Progenitor cell of endocrine pancreas (in vitro differentiated cells): ENCODE measurements around the gene FLVCR1. TPM values are rescaled to one million over a fixed set of nuclear protein-coding genes. Genes with fewer than 3 reads are reported as not detected.

Experiments used
- DNase-seq: peaks from one replicate; pipeline ENCODE4 v3.0.0; 2021; ENCODE audit warnings: low spot score; ENCODE audit not compliant: unreplicated experiment
- H3K27ac Mint-ChIP-seq: 2 replicates; pipeline ENCODE4 v1.8.0; 2021; ENCODE audit warnings: mild to moderate bottlenecking, moderate library complexity, mixed read lengths
- H3K27me3 Mint-ChIP-seq: 2 replicates; pipeline ENCODE4 v1.8.0; 2021; ENCODE audit warnings: mixed read lengths
- H3K36me3 Mint-ChIP-seq: 2 replicates; pipeline ENCODE4 v1.8.0; 2022; ENCODE audit warnings: mixed read lengths; ENCODE audit not compliant: insufficient read depth
- H3K4me1 Mint-ChIP-seq: 2 replicates; pipeline ENCODE4 v1.8.0; 2021; ENCODE audit warnings: low read depth, mixed read lengths
- H3K4me3 Mint-ChIP-seq: 2 replicates; pipeline ENCODE4 v1.8.0; 2021; ENCODE audit warnings: low read depth, mild to moderate bottlenecking, moderate library complexity, mixed read lengths
- H3K9me3 Mint-ChIP-seq: 2 replicates; pipeline ENCODE4 v1.8.0; 2021; ENCODE audit warnings: low read depth, mixed read lengths
- total RNA-seq: library from RNA; stranded (reverse); gene quantifications from 2 replicates; pipeline ENCODE4 v1.2.1, GENCODE V29; 2021
- TF ChIP-seq, protein P1 (sequence below): fragments of 200-600 bp; sonication (generic); IDR thresholded peaks from one replicate; pipeline ENCODE4 v1.5.0; 2021; ENCODE audit warnings: antibody characterized with exemption, mild to moderate bottlenecking; ENCODE audit not compliant: unreplicated experiment

FLVCR1 gene
- total RNA-seq, 1 donor from 2014 or later = 31.4 TPM

GRCh38 chr1:212879947-212880690, 22.0 kb downstream of the FLVCR1 start:
- Mint-ChIP-seq H3K4me1 (peaks cover 2% of the 10 kb centered on the region), H3K9me3 (no peaks in the 10 kb centered on the region), H3K36me3 (peaks cover 23% of the 10 kb centered on the region), H3K27me3 (no peaks in the 10 kb centered on the region), H3K27ac (no peak overlapping the region), H3K4me3 (no peak overlapping the region)
- TF ChIP-seq, protein P1, sequence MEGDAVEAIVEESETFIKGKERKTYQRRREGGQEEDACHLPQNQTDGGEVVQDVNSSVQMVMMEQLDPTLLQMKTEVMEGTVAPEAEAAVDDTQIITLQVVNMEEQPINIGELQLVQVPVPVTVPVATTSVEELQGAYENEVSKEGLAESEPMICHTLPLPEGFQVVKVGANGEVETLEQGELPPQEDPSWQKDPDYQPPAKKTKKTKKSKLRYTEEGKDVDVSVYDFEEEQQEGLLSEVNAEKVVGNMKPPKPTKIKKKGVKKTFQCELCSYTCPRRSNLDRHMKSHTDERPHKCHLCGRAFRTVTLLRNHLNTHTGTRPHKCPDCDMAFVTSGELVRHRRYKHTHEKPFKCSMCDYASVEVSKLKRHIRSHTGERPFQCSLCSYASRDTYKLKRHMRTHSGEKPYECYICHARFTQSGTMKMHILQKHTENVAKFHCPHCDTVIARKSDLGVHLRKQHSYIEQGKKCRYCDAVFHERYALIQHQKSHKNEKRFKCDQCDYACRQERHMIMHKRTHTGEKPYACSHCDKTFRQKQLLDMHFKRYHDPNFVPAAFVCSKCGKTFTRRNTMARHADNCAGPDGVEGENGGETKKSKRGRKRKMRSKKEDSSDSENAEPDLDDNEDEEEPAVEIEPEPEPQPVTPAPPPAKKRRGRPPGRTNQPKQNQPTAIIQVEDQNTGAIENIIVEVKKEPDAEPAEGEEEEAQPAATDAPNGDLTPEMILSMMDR = no peak
- no peak for DNase-seq

DNA sequence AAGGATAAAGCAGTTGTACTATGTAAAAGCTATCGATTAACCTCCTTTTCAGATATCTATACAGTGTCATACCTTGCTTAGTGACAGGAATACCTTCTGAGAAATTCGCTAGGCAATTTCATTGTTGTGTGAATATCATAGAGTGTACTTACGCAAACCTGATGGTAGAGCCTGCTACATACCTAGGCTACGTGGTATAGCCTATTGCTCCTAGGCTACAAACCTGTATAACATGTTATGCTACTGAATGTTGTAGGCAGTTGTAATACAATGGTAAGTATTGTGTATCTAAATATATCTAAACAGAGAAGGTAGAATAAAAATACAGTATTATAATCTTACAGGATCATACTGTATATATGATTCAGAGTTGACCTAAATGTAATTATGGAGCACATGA, 26.5 kb downstream of the FLVCR1 start:
- no peaks in the 10 kb centered on the region for H3K9me3 Mint-ChIP-seq

DNA sequence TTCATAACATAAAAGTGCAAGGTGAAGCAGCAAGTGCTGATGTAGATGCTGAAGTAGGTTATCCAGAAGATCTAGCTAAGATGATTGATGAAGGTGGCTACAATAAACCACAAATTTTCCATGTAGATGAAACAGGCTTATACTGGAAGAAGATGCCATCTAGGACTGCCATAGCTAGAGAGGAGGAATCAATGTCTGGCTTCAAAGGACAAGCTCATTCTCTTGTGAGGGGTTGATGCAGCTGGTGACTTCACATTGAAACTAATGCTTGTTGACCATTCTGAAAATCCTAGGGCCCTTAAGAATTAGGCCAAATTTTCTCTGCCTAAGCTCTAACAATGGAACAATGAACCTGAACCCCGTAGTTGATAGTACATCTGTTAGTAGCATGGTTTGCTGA, 34.0 kb downstream of the FLVCR1 start:
- no peaks in the 10 kb centered on the region for H3K27me3 Mint-ChIP-seq
- DNase-seq = no peak
- H3K4me1 Mint-ChIP-seq = no peaks in the 10 kb centered on the region
- H3K4me3 Mint-ChIP-seq = no peak overlapping the region
- H3K27ac Mint-ChIP-seq = no peak overlapping the region
- H3K9me3 Mint-ChIP-seq = no peaks in the 10 kb centered on the region
- peaks cover 45% of the 10 kb centered on the region for H3K36me3 Mint-ChIP-seq
- TF ChIP-seq, protein P1 = no peak

More for the DNA sequence above, 26.5 kb downstream of the FLVCR1 start:
- TF ChIP-seq, protein P1 = no peak
- DNase-seq = no peak
- no peaks in the 10 kb centered on the region for H3K4me1 Mint-ChIP-seq
- H3K36me3 Mint-ChIP-seq = peaks cover 15% of the 10 kb centered on the region
- H3K27ac Mint-ChIP-seq = no peak overlapping the region
- H3K27me3 Mint-ChIP-seq = no peaks in the 10 kb centered on the region
- H3K4me3 Mint-ChIP-seq = no peak overlapping the region

- no peak for DNase-seq
- TF ChIP-seq, protein P1 = no peak
- H3K9me3 Mint-ChIP-seq = peaks cover 33% of the 10 kb centered on the region
- H3K27ac Mint-ChIP-seq = no peak overlapping the region
- no peaks in the 10 kb centered on the region for H3K4me1 Mint-ChIP-seq
- H3K4me3 Mint-ChIP-seq = no peak overlapping the region
- H3K27me3 Mint-ChIP-seq = no peaks in the 10 kb centered on the region
- H3K36me3 Mint-ChIP-seq = peaks cover 45% of the 10 kb centered on the region
Observed at GRCh38 chr1:212899845-212900244, 41.8 kb downstream of the FLVCR1 start.

GRCh38 chr1:212901290-212901689, 43.2 kb downstream of the FLVCR1 start:
- DNase-seq = no peak
- TF ChIP-seq, protein P1 = no peak
- peaks cover 4% of the 10 kb centered on the region for H3K27me3 Mint-ChIP-seq
- peaks cover 41% of the 10 kb centered on the region for H3K9me3 Mint-ChIP-seq
- H3K27ac Mint-ChIP-seq = no peak overlapping the region
- no peaks in the 10 kb centered on the region for H3K4me1 Mint-ChIP-seq
- H3K4me3 Mint-ChIP-seq = no peak overlapping the region
- H3K36me3 Mint-ChIP-seq = peaks cover 38% of the 10 kb centered on the region
